GM18870 (cell line): ENCODE data around the gene CACNA1S.

Experiments used
- ATAC-seq: cut with Tn5 transposase; IDR thresholded peaks from one replicate; pipeline ENCODE4 v1.9.1; 2021; ENCODE audit warnings: moderate library complexity; ENCODE audit not compliant: unreplicated experiment

The CACNA1S gene

GRCh38 chr1:201140235-201140940 is 28.2 kb upstream of the CACNA1S start:
- ATAC-seq, result no peak

DNA sequence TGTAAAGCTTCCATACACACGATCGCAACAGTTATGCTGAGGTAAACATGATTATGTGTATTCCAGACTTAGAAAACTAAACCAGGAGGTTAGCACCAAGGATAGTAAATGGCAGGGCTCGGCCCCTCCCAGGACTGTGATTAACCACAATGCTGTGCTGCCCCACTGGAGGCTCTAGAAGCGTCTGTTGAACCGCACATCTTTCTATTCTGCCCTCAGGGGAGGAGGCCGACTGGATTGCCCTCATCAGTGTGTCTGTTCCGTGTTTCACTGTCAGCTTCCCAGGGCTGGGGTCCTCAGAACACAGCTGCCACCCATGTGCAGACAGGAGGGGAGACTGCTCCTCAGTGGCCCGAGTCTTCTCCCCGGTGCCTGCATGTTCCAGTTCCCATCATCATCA is 27.5 kb upstream of the CACNA1S start:
- ATAC-seq, result no peak

GRCh38 chr1:201139306-201139705 is 27.1 kb upstream of the CACNA1S start:
- no peak for ATAC-seq

GRCh38 chr1:201138311-201138840 is 26.1 kb upstream of the CACNA1S start:
- ATAC-seq, result no peak

DNA sequence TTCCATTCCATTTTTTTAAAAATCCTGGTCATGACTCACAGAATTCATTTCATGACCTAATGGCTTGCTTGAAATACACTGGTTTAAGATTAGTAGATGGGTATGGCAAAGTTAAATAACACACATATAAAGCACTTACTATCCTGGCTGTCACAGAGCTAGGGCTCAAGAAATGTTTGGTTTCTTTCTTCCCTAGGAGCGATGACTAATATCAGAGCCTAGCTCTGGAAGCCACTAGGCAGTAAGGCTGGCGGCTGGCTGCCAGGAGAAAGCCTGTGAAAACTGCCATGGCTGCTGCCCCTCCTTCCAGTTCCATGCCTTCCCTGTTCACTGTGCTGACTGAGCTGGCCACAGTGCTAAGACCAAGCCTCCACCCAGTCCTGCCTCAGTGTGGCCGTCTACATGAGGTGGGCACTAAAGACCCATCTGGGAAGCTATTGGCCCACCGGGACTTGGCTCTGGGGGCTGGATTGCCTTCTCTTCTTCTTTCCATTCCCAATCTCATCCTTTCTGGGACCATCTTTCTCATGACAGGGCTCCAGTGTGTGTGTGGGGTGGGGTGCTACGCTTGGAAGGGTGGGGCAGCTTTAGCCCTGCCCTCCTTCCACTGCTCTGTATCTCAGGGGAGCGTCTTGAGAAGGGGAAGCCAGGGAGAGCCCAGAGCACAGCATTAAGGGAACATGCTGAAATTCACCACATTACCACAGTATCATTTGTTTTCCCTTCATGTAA is 25.5 kb upstream of the CACNA1S start:
- ATAC-seq, result no peak

- no peak for ATAC-seq
Observed at GRCh38 chr1:201137024-201137392, 24.8 kb upstream of the CACNA1S start.

DNA sequence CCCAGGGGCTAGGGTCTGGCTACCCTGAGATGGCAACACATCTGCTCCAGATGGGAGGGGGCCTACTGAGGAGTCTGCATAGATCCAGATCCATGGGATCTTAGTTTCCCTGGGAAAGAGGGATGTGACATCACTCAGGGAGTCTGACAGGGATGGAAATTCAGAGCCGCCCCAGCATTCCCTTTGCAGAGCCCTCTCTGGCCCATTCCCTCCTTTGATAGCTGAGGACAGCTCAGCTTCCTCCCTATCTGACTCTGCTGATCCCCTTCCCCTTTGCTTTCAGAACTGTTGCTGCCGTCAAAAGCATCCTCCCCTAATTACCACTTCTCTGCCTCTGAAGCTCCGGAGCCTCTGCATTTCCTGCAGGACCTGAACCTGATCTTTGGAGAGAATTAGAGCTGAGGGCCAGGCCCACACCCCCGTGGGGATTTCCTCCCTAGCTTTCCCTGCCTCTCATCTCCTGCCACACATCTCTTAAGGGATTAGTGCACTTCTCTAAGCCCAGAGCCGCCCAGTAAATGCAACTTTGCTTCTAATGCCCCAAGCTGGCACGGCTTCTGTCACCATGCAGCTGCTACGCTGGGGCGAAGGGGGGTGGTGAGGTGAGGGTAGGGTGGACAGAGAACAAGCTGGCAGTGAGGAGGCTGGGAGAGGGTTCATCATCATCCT is 24.3 kb upstream of the CACNA1S start:
- ATAC-seq, result no peak

- no peak for ATAC-seq
Observed at GRCh38 chr1:201134405-201134804, 22.2 kb upstream of the CACNA1S start.

GRCh38 chr1:201131398-201131797 is 19.2 kb upstream of the CACNA1S start:
- ATAC-seq, result no peak

DNA sequence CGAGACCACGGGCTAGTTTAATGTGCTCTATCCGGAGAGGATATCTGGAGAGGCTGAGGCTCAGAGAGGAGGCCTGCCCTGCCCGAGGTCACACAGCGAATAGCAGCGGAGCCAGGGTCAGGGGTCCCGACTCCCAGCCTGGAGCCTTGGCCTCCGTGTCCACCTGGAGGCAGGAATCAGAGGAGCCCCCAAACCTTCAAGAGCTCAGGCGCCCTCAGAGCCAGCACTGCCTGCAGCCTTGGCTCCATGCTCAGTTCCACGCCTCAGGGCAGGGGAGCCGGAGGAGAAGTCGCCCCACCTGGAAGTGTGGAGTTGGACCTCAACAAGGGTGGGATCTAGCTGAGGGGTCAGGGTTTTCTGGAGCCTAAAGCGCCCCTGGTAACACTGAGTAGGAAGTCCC is 16.7 kb upstream of the CACNA1S start:
- no peak for ATAC-seq

DNA sequence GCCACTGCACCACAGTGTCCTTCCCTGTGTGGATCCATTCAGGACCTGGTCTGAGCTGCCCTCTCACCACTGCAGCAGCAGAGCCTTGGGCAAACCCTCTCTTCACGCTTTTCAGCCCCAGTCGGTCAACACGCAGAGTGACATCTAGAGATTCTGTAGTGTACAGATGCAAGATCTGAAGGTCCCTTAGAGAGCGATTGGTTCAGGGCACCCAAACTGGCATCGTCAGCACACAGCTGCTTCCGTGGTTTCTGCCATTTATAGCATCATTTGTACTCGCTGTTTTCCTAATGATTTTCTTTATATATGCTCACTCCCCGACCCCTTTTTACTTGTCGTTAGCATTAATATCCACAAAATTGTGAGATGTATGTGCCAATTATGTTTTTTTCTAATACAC is 16.2 kb upstream of the CACNA1S start:
- no peak for ATAC-seq

DNA sequence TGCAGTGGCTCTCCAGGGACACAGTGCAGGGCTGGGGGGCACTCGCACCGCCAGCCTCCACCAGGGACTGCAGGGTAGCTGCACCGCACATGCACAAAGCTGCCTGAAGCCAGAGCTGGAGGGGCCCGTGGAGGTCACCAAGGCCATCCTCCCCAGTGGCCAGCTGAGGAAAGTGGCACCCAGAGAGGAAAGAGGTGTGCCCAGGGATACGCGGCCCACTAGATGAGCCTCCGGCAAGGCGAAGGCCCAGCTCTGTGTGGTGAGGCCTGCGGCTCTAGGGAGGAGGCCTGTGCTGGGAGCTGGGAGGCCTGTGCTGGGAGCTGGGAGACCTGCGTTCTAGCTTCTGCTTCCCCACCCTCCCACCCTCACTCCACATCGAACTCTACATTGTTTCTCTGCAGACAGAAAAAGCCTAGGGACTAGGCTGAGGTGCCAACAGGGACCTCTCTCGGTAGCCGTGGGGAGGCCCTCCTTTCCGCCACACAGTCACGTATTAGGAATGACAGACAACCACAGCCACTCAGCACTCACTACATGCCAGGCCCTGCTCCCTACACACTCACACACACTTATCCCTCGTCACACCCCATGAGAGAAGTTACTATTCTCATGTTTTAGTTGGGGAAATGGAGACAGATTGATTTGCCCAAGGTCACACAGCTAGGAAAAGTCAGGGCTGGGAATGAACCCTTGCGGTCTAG is 15.7 kb upstream of the CACNA1S start:
- ATAC-seq, result no peak

GRCh38 chr1:201126832-201127754 is 14.9 kb upstream of the CACNA1S start, which contains the start of gene ASCL5:
ASCL5 (minus strand) TSS chr1:201127184; CDS start chr1:201115372, 11,812 bp downstream.
- ATAC-seq, result no peak

- no peak for ATAC-seq
Observed at GRCh38 chr1:201126463-201126831, 14.2 kb upstream of the CACNA1S start.

GRCh38 chr1:201125800-201126199 is 13.6 kb upstream of the CACNA1S start:
- ATAC-seq, result no peak

- ATAC-seq, result no peak
Observed at GRCh38 chr1:201125019-201125418, 12.8 kb upstream of the CACNA1S start.

DNA sequence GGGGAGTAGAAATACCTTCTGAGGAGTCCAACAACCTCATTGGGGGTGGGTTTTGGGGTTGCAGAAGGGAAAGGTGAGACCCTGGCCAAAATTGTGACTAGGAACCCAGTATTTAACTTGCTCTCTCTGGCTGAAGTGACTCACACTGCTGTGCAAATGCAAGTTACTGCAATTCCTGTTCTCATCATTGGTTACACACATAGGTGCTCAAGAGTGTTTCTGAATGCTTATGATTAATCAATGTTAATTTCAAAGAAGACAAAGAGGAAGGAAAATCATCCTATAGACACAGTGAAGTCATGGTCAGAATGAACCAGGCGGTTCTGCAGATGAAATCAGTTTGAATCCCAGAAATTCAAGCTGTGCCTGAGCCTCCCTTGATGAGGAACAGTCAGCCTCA is 11.6 kb upstream of the CACNA1S start:
- no peak for ATAC-seq

DNA sequence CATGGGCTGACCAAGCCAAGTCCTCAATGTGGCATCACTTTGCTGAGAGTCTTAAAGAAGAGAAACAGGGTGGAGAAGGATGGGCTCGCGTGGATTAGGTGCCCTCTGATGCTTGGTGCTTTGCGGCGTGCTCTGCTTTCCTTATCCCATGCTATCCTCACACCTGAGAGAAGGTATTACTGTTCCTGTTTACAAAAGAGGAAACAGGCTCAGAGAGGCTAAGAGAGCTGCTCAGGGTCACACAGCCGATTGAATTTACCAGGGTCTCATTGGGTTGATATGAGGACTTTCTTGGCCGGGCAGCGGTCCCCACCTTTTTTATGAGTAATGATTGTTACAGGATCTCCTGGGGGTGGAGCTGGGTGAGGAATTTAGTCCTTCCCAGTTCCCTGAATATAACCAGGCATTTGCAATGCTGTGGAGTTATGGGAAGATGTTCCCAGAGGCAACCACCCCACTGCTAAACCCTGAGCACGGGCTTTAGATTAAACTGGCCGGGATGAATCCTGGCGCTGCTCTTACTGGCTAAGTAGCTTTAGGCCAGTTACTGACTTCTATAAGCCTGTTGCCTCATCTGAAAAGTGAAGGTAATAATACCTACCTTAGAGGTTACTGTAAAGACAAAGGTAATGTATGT is 10.2 kb upstream of the CACNA1S start:
- no peak for ATAC-seq
